ENCODE data around the gene DENND4B. TPM values are rescaled to one million over a fixed set of nuclear protein-coding genes. Genes with fewer than 3 reads are reported as not detected.
A peak's percentile ranks its signal among the peaks of the same experiment; 100 is the strongest.

The DENND4B gene
- total and polyA plus RNA-seq, 9 of the 15 experiments (the other 6 are each of a cell fraction or from before 2014, with no cell fraction given) = 9.5 to 80.5 (median 23.1) TPM

DNA sequence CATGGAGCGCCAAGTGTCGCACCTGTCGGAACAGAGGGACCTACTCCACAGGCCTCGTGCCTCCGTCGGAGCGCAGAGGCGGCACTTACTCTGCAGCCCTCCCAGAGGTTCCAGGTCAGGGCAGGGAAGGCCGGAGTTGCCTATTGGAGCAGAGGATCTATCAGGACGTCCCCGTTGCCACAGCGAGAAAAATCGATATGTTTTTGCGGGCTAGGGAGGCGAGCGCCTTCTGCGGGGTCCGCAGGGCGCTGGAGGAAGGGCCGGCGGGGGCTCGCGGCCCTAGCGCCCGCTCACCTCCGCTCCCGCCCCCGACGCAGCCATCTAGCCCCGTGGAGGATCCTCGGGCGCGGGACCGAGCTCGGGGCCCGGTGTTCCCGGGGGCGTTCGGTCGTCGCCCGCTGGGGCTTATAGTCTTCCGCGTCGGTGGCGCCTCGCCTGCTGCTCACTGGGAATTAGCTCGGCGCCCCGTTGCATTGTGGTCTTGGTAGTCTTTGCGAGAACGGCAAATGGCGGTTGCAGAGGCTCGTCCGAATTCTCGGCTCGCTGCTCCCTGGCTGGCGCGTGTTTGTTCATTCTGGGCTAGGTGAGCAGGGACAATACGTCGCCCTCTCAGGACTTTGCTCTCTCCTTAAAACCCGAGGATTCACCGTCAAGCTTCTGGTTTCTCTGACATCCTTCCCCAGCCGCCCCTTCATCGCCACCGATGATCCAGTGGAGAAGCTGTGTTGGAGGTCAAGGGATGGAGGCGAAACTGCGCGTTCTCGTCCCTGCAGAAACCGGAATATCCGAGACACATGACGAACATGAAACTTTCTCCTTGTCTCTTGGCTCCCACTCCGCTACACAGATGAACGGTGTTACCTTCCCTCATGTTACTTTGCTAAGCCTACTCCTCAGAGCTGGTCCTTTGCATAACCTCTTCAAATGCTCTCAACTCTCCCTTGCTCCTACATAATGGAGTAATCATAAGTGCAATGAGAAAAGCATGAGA is 31.0 kb upstream of the DENND4B start, which contains the start of gene JTB (continued):
- TF ChIP-seq, protein P1, sequence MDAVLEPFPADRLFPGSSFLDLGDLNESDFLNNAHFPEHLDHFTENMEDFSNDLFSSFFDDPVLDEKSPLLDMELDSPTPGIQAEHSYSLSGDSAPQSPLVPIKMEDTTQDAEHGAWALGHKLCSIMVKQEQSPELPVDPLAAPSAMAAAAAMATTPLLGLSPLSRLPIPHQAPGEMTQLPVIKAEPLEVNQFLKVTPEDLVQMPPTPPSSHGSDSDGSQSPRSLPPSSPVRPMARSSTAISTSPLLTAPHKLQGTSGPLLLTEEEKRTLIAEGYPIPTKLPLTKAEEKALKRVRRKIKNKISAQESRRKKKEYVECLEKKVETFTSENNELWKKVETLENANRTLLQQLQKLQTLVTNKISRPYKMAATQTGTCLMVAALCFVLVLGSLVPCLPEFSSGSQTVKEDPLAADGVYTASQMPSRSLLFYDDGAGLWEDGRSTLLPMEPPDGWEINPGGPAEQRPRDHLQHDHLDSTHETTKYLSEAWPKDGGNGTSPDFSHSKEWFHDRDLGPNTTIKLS (IDR thresholded peaks at IDR 0.05; ENCODE audit: borderline replicate concordance, low read depth) = peak; percentile 99
- TF ChIP-seq TAF1 (IDR thresholded peaks at IDR 0.05; ENCODE audit: control insufficient read depth, extremely low read depth, insufficient read depth, low read length, severe bottlenecking) (peak; percentile 77), SNIP1 (IDR thresholded peaks at IDR 0.05; ENCODE audit: low read depth) (no peak), TAF7 (tag; IDR thresholded peaks at IDR 0.05) (peak; percentile 47; the same call in 1 of the 2 replicates), SMARCC2 (IDR thresholded peaks at IDR 0.05; ENCODE audit: low read depth) (no peak), GATAD2A (IDR thresholded peaks at IDR 0.05) (no peak), ARHGAP35 (IDR thresholded peaks at IDR 0.05; ENCODE audit: partially characterized antibody) (no peak), ATF7 (IDR thresholded peaks at IDR 0.05) (peak; percentile 35; the same call in 1 of the 2 replicates), KAT2B (IDR thresholded peaks at IDR 0.05; ENCODE audit: low read depth, low read length) (no peak), CCNT2 (IDR thresholded peaks at IDR 0.05; ENCODE audit: borderline replicate concordance, extremely low read depth, insufficient read length, low read depth, low read length) (peak; percentile 34), ZNF212 (CRISPR knock-in tag; IDR thresholded peaks at IDR 0.05) (0 out of 2 replicates have a peak, but pooled peaks have one; percentile 6), ZNF3 (CRISPR knock-in tag; IDR thresholded peaks at IDR 0.05) (no peak), HCFC1 (IDR thresholded peaks at IDR 0.05; ENCODE audit: low read depth, low read length) (peak; percentile 93), HIVEP1 (CRISPR knock-in tag; IDR thresholded peaks at IDR 0.05) (0 out of 2 replicates have a peak, but pooled peaks have one; percentile 2), PHF20 (IDR thresholded peaks at IDR 0.05; ENCODE audit: partially characterized antibody) (peak; percentile 59)
- TF ChIP-seq, protein P2, sequence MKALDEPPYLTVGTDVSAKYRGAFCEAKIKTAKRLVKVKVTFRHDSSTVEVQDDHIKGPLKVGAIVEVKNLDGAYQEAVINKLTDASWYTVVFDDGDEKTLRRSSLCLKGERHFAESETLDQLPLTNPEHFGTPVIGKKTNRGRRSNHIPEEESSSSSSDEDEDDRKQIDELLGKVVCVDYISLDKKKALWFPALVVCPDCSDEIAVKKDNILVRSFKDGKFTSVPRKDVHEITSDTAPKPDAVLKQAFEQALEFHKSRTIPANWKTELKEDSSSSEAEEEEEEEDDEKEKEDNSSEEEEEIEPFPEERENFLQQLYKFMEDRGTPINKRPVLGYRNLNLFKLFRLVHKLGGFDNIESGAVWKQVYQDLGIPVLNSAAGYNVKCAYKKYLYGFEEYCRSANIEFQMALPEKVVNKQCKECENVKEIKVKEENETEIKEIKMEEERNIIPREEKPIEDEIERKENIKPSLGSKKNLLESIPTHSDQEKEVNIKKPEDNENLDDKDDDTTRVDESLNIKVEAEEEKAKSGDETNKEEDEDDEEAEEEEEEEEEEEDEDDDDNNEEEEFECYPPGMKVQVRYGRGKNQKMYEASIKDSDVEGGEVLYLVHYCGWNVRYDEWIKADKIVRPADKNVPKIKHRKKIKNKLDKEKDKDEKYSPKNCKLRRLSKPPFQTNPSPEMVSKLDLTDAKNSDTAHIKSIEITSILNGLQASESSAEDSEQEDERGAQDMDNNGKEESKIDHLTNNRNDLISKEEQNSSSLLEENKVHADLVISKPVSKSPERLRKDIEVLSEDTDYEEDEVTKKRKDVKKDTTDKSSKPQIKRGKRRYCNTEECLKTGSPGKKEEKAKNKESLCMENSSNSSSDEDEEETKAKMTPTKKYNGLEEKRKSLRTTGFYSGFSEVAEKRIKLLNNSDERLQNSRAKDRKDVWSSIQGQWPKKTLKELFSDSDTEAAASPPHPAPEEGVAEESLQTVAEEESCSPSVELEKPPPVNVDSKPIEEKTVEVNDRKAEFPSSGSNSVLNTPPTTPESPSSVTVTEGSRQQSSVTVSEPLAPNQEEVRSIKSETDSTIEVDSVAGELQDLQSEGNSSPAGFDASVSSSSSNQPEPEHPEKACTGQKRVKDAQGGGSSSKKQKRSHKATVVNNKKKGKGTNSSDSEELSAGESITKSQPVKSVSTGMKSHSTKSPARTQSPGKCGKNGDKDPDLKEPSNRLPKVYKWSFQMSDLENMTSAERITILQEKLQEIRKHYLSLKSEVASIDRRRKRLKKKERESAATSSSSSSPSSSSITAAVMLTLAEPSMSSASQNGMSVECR (CRISPR knock-in tag; IDR thresholded peaks at IDR 0.05) = peak; percentile 90; the same call in 1 of the 2 replicates
- TF ChIP-seq, protein P3, sequence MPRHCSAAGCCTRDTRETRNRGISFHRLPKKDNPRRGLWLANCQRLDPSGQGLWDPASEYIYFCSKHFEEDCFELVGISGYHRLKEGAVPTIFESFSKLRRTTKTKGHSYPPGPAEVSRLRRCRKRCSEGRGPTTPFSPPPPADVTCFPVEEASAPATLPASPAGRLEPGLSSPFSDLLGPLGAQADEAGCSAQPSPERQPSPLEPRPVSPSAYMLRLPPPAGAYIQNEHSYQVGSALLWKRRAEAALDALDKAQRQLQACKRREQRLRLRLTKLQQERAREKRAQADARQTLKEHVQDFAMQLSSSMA (CRISPR knock-in tag; IDR thresholded peaks at IDR 0.05) = no peak
- TF ChIP-seq, protein P4, sequence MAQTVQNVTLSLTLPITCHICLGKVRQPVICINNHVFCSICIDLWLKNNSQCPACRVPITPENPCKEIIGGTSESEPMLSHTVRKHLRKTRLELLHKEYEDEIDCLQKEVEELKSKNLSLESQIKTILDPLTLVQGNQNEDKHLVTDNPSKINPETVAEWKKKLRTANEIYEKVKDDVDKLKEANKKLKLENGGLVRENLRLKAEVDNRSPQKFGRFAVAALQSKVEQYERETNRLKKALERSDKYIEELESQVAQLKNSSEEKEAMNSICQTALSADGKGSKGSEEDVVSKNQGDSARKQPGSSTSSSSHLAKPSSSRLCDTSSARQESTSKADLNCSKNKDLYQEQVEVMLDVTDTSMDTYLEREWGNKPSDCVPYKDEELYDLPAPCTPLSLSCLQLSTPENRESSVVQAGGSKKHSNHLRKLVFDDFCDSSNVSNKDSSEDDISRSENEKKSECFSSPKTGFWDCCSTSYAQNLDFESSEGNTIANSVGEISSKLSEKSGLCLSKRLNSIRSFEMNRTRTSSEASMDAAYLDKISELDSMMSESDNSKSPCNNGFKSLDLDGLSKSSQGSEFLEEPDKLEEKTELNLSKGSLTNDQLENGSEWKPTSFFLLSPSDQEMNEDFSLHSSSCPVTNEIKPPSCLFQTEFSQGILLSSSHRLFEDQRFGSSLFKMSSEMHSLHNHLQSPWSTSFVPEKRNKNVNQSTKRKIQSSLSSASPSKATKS (CRISPR knock-in tag; IDR thresholded peaks at IDR 0.05) = no peak

Data from K562 (cell line).